NCI-H1105 (cell line): ENCODE results near the gene UBE3C.
A peak's percentile ranks its signal among the peaks of the same experiment; 100 is the strongest.
"Not testable (repeated sequence)": the region's sequence is repeated elsewhere in the genome, so short reads cannot be mapped to it uniquely, and the experiment has no call there.

Experiments
- DNase-seq: peaks from one replicate; lab custom pipeline; 2025; lab: John Stamatoyannopoulos, UW

Gene UBE3C

DNA sequence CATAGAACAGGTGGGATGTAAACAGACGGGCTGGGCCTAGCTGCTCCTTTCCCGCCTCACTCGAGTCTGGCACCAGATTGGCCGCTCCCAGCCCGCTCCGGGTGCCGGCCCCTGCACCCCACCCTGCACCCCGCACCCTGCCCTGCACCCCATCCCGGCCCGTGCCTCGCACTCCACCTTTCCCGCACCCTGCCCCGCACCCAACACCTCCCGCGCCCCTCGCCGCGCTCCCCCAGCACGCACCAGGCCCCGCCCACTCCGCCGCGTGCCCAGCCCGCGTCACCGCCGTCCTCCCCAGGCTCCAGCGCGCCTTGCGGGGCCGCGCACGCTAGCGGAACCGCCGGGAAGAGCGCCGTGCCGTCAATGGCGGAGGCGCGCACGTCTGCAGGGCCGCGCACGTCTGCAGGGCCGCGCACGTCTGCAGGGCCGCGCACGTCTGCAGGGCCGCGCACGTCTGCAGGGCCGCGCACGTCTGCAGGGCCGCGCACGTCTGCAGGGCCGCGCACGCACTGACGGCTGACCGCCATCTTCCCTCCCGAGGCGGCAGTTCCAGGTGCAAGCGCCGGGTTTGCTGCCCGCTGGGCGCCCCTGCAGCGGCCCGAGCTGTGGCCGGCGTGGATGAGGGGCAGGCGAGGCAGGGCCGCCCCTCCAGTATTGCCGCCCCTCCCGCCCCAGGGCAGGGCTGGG, at the start of gene UBE3C:
UBE3C (plus strand) TSS at position 503 of the 687 bp plus-strand sequence. CDS start 347 bp downstream, outside the sequence.
- peak; percentile 94 for DNase-seq

DNA sequence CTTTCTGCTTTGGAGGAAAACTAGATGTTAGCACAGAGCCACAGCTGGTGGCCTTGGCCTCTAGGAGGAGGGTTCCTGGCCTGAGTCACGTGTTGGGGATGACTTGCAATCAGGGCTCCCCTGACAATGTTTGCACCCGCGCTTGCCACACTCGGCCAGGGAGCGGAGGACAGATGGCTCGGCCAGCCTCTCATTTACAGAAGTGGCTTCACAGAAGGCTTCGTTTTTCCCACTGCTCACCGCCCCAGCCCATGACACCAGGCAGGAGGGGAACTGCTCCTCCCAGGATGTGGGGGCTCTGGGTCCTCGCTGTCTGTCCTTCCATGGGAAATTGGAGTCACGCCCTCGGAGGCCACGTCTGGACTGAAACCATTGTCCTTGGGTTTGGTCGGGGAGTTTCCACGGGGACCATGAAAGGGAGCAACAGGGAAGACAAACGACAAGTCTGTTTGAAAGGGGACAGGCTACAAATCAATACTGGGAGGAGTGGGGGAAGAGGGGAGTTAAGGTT, 49.6 kb upstream of the UBE3C start:
- DNase-seq = no peak

DNA sequence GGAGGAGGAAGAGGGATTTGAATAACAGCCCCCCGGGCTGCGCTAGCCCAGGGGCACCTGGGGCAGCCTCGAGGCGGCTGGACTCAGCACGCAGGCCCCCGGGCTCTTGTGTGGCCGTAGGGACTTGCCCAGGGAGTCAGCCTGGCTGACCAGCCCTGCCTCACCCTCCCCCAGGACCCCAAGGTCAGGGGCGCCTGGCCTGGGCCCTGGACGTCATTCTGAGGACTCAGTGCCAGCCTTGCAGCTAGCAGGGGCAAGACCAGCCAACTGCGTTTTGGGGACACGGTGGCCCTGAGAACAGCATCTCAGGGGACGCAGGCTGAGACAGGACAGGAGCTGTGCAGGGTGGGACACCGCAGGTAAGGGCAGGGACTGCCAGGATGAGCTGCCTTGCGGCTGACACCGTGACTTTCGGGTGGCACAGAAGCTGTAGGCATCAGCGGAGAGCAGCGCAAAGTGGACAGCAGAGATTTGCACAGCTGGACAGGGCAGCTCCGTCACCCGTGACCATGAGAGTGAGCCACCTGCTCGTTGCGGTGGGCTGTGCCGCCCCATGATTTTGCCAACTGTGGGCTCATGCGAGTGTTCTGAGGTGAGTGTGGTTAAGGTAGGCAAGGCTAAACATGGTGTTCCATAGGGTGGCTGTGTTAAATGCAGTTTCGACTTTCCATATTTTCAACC, 48.1 kb upstream of the UBE3C start:
- no peak for DNase-seq

DNA sequence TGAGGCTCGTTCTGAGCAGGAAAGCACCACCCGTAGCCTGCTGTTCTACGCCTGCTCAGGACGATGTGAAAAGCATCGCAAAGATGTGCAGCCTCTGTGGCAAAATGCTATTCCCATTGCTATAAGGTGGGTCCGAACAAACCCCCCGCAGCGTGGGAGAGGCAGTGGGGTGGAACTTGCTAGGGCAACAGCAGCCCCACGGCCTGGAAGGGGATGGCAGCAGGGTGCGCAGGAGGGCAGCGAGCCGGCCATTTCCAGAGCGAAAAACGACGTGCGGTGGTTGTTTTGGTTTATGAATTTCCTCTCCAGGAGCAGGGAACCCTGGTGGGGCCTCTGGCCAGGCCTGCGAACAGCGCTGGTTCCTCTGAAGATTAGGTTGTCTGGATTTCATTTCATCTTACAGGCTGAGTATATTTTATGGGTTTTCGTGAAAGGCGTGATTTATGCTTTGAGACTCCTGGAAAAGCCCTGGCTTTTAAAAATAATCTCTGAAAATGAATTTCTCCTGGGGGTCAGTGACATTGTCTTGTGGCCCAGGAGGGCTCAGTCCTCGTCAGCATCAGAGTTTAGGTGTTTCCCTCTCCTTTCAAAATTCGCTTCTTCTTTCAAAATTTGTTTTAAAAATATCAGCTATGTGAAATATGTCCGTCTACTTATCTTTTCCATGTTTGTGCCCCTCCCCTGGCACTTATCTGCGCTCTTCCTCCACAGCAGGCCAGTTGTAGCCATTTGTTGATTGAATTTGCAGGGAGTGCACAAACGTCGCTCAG, 42.3 kb upstream of the UBE3C start:
- no peak for DNase-seq

DNA sequence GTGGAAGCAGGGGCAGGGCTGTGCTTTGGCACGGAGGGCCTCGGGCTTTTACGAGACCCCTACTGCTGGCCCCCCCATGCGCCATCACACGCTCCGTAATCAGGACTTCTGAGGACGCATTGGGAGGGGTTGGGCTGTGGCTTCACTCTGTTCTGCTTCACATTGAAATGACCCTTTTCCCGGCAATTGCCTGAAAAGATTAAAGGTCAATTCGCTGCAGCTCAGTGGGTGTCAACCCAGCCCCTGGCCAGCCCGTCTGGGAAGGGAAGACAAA, 41.7 kb upstream of the UBE3C start:
- no peak for DNase-seq

DNA sequence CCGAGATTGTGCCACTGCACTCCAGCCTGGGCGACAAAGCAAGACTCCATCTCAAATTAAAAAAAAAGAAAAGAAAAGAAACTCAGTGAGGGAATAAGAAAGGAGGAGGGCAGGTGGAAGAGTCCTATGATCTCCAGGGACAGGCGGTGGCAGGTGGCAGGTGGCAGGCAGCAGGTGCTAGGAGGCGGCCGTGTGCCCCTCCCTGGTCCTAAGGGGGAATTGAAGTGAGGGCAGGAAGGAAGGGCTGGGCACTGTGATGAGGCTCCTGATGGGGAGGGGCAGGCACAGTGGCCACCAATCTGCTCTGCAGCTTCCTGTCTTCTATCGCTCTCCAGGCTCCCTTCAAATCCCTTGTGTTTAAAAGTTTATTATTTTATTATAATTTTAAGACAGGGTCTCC, 41.2 kb upstream of the UBE3C start:
- peak; percentile 17 for DNase-seq

DNA sequence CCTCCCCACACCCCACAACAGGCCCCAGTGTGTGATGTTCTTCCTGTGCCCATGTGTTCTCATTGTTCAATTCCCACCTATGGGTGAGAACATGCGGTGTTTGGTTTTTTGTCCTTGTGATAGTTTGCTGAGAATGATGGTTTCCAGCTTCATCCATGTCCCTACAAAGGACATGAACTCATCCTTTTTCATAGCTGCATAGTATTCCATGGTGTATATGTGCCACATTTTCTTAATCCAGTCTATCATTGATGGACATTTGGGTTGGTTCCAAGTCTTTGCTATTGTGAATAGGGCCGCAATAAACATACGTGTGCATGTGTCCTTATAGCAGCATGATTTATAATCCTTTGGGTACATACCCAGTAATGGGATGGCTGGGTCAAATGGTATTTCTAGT, 38.7 kb upstream of the UBE3C start:
- DNase-seq = not testable (repeated sequence)

DNA sequence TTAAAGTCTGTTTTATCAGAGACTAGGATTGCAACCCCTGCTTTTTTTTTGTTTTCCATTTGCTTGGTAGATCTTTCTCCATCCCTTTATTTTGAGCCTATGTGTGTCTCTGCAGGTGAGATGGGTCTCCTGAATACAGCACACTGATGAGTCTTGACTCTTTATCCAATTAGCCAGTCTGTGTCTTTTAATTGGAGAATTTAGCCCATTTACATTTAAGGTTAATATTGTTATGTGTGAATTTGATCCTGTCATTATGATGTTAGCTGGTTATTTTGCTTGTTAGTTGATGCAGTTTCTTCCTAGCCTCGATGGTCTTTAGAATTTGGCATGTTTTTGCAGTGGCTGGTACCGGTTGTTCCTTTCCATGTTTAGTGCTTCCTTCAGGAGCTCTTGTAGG, 35.1 kb upstream of the UBE3C start:
- not testable (repeated sequence) for DNase-seq

DNA sequence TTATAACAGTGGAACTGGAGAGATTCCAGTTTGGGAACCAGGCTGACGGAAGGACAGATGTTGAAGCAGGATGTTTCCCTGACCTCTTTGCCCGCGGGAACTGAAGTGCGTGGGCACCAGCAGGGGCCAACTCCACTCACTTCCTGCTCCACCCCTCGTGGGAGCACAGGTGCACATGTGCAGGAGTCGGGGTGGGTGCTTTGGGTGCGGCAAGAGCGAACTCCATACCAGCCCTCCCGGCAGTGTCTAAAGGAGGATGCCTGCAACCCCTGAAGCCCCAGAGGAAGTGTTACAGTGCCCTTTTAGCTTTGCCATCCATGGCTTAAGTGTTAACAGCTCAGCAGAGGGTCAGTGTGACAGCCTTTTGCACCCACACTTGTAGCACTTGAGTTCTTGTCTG, 27.4 kb upstream of the UBE3C start:
- no peak for DNase-seq

DNA sequence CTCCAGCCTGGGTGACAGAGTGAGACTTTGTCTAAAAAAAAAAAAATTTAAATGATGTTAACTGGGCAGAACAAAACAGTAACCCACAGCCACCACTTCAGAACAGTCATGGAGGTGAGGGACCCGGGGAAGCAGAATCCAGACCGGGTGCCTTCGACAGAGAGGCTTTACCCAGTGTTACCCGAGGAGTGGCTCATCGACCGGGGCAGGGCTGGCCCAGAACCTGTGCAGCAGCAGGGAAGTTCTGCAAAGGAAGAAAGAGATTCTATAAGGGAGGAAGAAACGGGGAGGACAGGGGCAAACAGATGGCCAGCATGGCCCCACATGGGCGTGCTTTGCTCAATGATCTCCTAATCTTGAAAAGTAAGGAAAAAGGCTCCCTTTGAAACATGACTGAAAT, 26.0 kb upstream of the UBE3C start:
- no peak for DNase-seq

DNA sequence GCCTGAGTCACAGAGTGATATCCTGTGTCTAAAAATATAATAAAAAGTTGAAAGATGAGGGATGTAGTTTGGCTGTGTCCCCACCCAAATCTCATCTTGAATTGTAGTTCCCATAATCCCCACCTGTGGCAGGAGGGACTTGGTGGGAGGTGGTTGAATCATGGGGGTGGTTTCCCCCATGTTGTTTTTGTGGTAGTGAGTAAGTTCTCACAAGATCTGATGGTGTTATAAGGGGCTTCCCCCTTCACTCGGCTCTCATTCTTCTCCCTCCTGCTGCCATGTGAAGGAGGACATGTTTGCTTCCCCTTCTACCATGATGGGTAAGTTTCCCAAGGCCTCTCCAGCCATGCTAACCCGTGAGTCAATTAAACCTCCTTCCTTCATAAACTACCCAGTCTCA, 25.1 kb upstream of the UBE3C start:
- no peak for DNase-seq

DNA sequence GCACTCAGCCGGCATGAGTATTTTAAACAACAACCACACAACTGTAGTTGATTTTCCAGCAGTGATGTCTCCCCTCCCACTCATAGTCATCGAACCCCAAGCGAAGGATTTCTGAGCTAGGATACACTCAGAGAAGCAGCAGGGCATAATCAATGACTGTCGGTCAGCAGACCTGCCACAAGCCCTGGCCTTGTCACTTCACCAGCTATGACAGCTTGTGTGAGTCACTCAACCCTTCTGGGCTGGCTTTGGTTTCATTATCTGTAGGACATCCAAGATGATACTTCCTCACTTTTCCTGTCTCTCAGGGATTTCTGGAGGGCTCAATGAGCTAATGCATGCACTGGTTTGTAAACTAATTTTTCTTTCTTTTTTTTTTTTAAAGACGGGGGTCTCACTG, 22.0 kb upstream of the UBE3C start:
- no peak for DNase-seq

DNA sequence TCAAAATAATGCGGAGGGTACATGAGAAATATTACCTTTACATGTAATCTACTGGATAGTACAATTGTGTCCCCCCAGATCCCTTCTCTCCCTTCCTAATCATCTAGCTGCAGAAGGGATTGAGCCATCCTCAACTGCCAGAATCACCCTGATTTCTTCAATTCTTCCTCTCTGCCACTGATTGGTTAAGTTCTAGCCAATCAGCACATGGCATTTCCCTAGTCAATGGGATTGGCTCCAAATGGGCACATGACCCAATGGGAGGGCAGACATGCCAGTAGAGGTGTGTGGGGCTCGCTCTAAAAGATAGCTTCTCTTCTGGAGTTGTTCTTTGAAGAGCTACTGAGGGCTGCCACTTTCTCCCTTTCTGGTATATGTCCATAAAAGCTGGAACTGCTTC, 20.9 kb upstream of the UBE3C start:
- no peak for DNase-seq

DNA sequence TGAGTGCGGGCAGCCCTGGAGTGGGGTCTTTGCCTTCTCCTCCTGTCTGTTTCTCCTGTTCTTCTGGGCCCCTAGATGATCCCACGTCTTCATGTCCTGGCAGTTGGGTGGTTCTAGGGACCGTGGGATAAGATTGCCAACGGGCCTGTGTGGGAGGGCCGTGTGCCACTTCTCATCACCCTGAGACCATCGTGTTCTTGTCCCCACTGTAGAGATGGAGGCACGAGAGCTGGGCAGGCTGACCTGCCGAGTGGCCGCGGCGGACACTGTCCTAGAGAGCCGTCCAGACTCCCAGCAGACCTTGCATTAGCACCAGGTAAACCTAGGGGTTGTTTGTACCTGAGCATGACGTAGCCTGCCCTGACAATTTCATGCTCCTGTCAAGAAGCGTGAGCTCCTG, 18.5 kb upstream of the UBE3C start:
- DNase-seq = no peak

DNA sequence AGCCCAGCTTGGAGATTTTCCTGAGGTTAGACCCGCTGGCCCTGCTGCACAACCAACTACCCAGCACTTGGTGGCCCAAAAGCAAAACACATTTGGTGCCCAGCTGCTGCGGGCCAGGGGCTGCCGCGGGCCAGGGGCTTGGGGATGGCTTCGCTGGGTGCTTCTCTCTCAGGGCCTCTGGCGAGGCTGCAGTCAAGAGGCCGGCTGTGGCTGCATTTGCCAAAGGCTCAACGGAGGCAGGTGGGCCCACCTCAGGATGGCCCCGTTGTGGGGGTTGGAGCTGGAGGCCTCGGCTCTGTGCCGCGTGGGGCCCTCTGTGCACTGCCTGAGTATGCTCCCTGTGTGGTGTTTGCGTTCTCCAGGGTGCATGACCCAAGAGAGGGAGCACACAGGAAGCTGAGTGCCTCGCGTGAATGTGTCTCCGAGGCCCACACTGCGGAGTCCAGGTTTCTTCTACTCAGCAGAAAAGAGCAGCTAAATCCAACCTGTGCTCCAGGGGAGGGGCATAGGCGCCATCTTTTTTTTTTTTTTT, 17.5 kb upstream of the UBE3C start:
- no peak for DNase-seq

DNA sequence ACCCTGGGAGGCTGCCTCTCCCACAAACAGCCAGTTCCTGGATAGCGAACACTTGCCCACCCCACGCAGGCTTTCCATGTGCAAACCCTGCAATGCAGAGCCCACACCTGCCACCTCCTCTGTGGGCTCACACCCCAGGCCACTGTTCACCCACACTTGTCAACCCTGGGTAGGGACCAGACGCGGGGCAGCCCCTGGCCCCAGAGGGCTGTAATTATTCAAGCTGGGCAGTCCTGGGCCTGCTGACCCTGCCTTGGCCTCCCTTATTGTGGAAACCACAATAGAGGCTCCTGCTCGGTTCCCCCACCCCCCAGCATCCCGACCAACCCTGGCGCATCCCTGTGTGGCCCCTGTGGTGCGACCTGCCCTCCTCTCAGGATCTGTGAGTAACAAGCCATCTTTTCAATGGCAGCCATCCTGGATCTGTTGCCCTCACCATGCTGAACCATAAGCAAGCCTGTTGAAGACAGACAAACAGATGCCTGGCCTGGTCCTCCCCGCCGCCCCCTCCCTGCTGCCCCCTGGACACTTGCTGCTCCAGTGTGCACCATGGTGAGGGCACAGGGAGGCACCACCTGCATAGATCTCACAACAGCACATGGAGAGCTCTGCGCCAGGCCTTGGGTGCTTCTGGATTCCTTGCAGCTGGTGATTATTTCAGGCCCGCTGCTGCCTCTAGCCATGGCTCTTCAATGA, 15.8 kb upstream of the UBE3C start:
- DNase-seq = no peak

DNA sequence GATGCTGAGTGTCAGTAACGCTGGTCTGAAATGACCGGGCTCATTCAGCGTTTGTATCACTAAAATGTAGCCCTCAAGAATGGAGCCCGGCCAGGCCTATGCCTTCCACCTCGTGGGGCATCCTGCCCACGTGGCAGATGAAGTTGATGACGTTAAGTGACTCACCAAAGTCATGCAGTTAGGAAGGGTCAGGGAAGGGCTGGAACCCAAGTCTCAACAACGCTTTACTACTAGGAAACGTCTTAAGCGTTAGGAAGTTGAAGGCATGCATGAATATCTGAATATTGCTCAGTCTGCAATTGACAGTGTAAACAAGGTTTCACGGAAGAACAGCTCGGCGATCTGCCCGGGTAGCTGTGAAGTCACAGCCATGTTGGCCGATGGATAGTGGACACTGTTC, 14.0 kb upstream of the UBE3C start:
- DNase-seq = no peak

DNA sequence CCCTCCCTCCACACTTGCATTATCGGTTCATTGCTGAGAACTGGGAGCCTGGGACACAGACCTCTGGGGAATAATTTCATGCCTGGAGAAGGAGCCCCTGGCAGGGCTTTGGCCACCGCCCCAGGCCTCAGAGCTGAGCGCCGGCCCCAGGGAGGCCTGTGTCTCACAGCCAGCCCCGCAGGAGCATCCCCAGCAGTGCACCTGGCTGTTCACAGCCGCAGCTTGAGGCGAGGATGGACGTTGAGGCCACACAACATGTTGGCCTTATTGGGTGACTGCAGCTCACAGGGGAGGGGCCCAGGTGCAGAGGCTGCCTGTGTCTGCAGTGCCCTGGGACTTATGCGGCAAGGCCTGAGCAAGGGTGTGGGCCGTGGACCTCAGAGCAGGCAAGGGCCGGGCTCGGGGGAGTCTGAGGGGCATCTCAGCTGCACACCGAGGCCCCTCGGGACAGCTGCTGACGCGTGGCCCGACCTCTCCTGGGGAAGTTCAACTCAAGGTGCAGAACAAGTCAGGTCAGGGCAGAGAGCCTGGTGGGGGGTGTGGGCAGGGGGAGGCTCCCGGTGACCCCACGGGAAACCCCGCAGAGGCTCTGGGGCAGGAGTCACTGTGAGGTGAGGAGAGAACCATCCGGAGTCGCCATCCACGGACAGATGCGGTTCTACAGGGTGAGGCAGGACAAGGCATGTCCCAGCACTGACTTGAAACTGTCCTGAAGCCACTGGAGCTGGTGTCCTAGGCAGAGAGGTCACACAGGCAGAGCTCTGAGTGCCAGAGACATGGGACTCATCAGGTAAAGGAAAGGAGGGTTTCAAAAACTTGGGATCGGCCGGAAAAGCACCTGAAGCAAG, 13.1 kb upstream of the UBE3C start:
- DNase-seq = no peak

DNA sequence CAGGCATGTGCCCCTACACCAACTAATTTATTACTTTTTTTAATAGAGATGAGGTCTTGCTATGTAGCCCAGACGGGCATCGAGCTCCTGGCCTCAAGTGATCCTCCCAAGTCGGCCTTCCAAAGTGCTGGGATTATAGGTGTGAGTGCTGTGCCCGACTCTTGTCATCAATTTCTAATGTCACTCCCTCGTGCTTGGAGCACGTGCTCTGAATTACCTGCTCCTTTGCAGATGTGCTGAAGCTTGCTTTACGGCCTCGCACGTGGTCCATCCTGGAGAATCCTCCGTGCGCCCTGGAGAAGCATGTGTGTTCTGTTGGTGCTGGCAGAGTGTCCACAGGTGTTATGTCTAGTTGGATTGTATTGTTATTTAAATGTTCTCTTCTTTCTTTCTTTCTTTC, 11.8 kb upstream of the UBE3C start:
- DNase-seq = no peak

DNA sequence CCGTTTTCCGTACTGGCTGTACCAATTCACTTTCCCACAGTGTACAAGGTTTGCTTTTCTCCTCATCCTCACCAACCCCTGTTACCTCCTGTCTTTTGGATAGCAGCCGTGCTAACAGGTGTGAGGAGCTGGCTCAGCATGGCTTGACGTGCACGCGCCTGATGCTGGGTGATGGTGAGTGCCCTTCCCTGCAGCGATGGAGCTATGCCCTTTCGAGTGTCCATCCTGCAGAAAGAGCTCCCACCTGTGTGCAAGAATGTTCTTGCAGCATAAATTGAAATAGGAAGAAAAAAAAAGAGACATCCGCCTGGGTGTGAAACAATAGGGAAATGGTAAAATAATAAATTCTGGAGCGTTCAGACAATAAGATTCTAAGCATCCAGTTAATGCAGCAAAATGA, 9.5 kb upstream of the UBE3C start:
- DNase-seq = no peak

DNA sequence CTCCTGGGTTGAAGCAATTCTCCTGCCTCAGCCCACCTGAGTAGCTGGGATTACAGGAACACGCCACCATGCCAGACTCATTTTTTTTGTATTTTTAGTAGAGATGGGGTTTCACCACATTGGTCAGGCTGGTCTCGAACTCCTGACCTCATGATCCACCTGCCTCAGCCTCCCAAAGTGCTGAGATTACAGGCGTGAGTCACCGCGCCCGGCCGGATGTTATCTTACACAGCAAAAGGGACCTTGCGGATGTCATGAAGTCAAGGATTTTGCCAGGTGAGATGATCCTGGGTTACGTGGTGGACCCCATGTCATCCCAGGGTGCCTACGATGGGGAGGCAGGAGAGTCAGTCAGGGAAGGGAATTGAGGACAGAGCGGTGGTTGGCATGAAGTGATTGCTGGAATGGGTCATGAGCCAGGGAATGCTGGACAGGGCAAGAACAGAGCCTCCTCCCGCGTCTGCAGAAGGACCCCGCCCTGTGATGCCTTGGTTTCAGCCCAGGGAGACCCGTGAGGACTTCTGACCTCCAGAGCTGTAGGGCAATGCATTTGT, 8.7 kb upstream of the UBE3C start:
- no peak for DNase-seq
